ENCODE results near the gene TNFAIP8L2.

The TNFAIP8L2 gene

GRCh38 chr1:151156515-151156819 lies at the start of gene TNFAIP8L2:
TNFAIP8L2 (plus strand) TSS chr1:151156649; CDS start chr1:151158698, 2,049 bp downstream.
- peak; percentile 73 for DNase-seq (ENCODE audit: low spot score)

GRCh38 chr1:151106894-151107293 lies 49.6 kb upstream of the TNFAIP8L2 start:
- no peak for DNase-seq (ENCODE audit: low spot score)

GRCh38 chr1:151108331-151108730 lies 48.1 kb upstream of the TNFAIP8L2 start:
- DNase-seq (ENCODE audit: low spot score) = no peak

- no peak for DNase-seq (ENCODE audit: low spot score)
These were observed 42.6 kb upstream of the TNFAIP8L2 start for GRCh38 chr1:151113877-151114276.

GRCh38 chr1:151124763-151125403 lies 31.6 kb upstream of the TNFAIP8L2 start:
- DNase-seq (ENCODE audit: low spot score) = no peak

- no peak for DNase-seq (ENCODE audit: low spot score)
These were observed 27.6 kb upstream of the TNFAIP8L2 start for GRCh38 chr1:151128800-151129199.

GRCh38 chr1:151130987-151131586 lies 25.4 kb upstream of the TNFAIP8L2 start:
- peak; percentile 71 for DNase-seq (ENCODE audit: low spot score)

- DNase-seq (ENCODE audit: low spot score) = no peak
These were observed 24.6 kb upstream of the TNFAIP8L2 start for GRCh38 chr1:151131701-151132334.

- no peak for DNase-seq (ENCODE audit: low spot score)
These were observed 24.0 kb upstream of the TNFAIP8L2 start for GRCh38 chr1:151132335-151133017.

- no peak for DNase-seq (ENCODE audit: low spot score)
These were observed 23.2 kb upstream of the TNFAIP8L2 start for GRCh38 chr1:151133018-151133806.

- DNase-seq (ENCODE audit: low spot score) = no peak
These were observed 22.1 kb upstream of the TNFAIP8L2 start for GRCh38 chr1:151134396-151134795.

GRCh38 chr1:151134991-151135390 lies 21.5 kb upstream of the TNFAIP8L2 start:
- DNase-seq (ENCODE audit: low spot score) = no peak

- DNase-seq (ENCODE audit: low spot score) = no peak
These were observed 20.7 kb upstream of the TNFAIP8L2 start for GRCh38 chr1:151135433-151136385.

- no peak for DNase-seq (ENCODE audit: low spot score)
These were observed 18.7 kb upstream of the TNFAIP8L2 start for GRCh38 chr1:151137789-151138188.

GRCh38 chr1:151142411-151143056 lies 13.9 kb upstream of the TNFAIP8L2 start:
- no peak for DNase-seq (ENCODE audit: low spot score)

- no peak for DNase-seq (ENCODE audit: low spot score)
These were observed 13.4 kb upstream of the TNFAIP8L2 start for GRCh38 chr1:151143057-151143435.

GRCh38 chr1:151143986-151144385 lies 12.5 kb upstream of the TNFAIP8L2 start:
- no peak for DNase-seq (ENCODE audit: low spot score)

- DNase-seq (ENCODE audit: low spot score) = no peak
These were observed 11.8 kb upstream of the TNFAIP8L2 start for GRCh38 chr1:151144474-151145303.

GRCh38 chr1:151145304-151146071 lies 11.0 kb upstream of the TNFAIP8L2 start:
- no peak for DNase-seq (ENCODE audit: low spot score)

All from CD4-positive, alpha-beta T cell treated with Interleukin-2 at 100 ng/mL for 4 hours (primary cell).